Lower lobe of right lung (tissue), 2 donors: ENCODE data around the gene HMSD. TPM values are rescaled to one million over a fixed set of nuclear protein-coding genes. Genes with fewer than 3 reads are reported as not detected.

ENCODE experiments used
- ATAC-seq, 2 donors: fragments of 200-7000 bp; cut with Tn5 transposase; one replicate each; pipeline ENCODE4 v1.9.1; 2020 to 2022; ENCODE audit warnings: mild to moderate bottlenecking in 2 of 2, moderate library complexity in 2 of 2
- DNase-seq: peaks from one replicate; pipeline ENCODE4 v3.0.0-alpha.2; 2020
- H3K27ac ChIP-seq: fragments of 200-600 bp; one replicate; pipeline ENCODE4 v1.8.0; 2022
- H3K27me3 ChIP-seq: fragments of 200-600 bp; one replicate; pipeline ENCODE4 v1.8.0; 2022; ENCODE audit warnings: low read depth
- H3K36me3 ChIP-seq: fragments of 200-600 bp; one replicate; pipeline ENCODE4 v1.8.0; 2022; ENCODE audit warnings: mild to moderate bottlenecking
- H3K4me1 ChIP-seq: fragments of 200-600 bp; one replicate; pipeline ENCODE4 v1.8.0; 2022
- H3K4me3 ChIP-seq: fragments of 200-600 bp; one replicate; pipeline ENCODE4 v1.8.0; 2022; ENCODE audit warnings: mild to moderate bottlenecking
- H3K9me3 ChIP-seq: fragments of 200-600 bp; one replicate; pipeline ENCODE4 v1.8.0; 2022
- intact Hi-C: fragments of 100-400 bp; cut with DNase I; formaldehyde crosslinking; loops from one replicate; pipeline ENCODE4 v1.11.0; 2022
- long read RNA-seq: library from polyadenylated mRNA; unstranded; transcript quantifications from one replicate; pipeline ENCODE4 v2.0.0, GENCODE V29; 2021
- total RNA-seq: library from RNA; stranded (reverse); fragmentation: NEBNext Ultra II Directional; extraction: Animal tissue kit (Norgen Biotek cat#: 25700); gene quantifications from one replicate; pipeline ENCODE4 v1.2.1, GENCODE V29; 2021
- TF ChIP-seq, protein P1 (sequence below): fragments of 200-600 bp; IDR thresholded peaks from one replicate; pipeline ENCODE4 v1.8.0; 2022; ENCODE audit warnings: antibody characterized with exemption, mild to moderate bottlenecking
- donor health status: DM: no; HTN: yes; CAD: no; lungs with severe emphysema.

The HMSD gene, protein sequence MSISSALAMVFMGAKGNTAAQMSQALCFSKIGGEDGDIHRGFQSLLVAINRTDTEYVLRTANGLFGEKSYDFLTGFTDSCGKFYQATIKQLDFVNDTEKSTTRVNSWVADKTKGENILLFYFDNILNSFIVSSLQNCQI
- 1.6 TPM for total RNA-seq
- long read RNA-seq = 0 reads

DNA sequence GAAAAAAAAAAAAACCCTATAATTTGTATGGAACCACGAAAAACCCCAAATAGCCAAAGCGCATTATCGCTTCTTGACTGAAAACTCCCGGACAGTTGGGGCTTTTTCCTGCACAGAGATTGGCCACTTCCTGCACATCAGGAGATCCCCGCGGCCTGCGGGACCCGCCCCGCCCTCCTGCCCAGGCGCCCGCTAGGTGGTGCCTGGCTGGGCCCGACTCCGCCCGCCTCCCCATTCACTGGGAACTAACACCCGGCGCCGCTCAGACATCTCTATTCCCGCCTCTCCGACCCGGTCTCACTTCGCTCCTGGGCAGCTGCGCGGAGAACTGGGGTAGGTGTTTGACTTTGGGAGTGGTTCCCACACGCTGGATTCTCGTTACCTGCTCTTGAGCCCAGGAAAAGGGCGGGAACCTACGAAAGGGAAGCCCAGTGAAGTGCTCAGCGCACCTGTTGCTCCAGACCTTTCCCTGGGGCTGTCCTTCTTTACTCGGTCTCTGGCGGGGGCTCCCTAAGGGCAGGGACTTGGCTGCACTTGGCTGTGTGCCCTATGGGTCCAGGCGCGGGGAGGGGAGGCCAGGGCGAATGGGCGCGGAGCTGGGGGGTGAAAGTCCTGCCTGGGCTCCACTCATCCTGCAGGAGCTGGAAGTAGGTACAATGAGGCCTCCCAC lies at the start of gene HMSD:
Gene HMSD, plus strand, starts transcription at position 234 of the 670 bp plus-strand sequence. CDS start 4,155 bp downstream, outside the sequence.
- H3K27me3 ChIP-seq = no peaks in the 10 kb centered on the region
- peak; percentile 80 for DNase-seq
- no peak within 1 kb of the TSS for H3K27ac ChIP-seq
- H3K4me1 ChIP-seq = peaks cover 9% of the 10 kb centered on the region
- H3K36me3 ChIP-seq = no peaks in the 10 kb centered on the region
- peak within 1 kb of the TSS; percentile 36 for H3K4me3 ChIP-seq
- no peaks in the 10 kb centered on the region for H3K9me3 ChIP-seq
- intact Hi-C loops = no loop called here
- peak; percentile 98 to 99 for ATAC-seq
- TF ChIP-seq, protein P1, sequence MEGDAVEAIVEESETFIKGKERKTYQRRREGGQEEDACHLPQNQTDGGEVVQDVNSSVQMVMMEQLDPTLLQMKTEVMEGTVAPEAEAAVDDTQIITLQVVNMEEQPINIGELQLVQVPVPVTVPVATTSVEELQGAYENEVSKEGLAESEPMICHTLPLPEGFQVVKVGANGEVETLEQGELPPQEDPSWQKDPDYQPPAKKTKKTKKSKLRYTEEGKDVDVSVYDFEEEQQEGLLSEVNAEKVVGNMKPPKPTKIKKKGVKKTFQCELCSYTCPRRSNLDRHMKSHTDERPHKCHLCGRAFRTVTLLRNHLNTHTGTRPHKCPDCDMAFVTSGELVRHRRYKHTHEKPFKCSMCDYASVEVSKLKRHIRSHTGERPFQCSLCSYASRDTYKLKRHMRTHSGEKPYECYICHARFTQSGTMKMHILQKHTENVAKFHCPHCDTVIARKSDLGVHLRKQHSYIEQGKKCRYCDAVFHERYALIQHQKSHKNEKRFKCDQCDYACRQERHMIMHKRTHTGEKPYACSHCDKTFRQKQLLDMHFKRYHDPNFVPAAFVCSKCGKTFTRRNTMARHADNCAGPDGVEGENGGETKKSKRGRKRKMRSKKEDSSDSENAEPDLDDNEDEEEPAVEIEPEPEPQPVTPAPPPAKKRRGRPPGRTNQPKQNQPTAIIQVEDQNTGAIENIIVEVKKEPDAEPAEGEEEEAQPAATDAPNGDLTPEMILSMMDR = peak; percentile 38

DNA sequence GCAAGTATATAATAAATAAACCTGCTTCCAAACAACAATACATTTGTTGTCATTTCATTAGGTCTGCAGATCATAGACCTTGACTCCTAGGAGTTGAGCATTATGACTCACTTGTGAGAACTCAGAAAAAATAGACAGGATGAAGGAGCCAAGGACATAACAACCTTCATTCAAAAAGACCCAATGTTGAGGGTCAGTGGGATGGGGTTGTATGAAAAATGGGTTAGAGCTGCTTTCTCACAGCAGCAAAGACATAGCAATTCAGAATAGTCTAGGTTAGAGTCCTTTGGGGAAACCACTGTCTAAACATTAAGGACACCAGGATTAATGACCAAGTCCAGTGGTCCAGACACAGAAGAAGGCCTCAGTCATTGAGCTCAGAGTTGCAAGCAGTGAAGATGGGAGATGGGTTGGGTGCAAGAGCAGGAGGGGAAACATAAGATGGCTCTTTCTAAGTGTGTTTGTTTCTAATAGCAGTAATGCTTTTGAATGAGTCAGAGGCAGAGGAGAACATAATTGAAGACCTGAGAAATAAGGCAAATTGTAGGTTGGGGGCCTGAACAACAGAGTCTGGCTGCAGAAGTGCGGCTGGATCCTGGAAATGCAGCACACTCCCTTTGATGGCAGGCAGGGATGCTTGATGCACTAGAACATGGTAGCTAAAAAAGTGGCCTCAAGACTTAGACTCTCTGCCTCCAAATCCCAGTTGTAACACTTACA lies 45.1 kb upstream of the HMSD start:
- no peaks in the 10 kb centered on the region for H3K9me3 ChIP-seq
- no peak overlapping the region for H3K4me3 ChIP-seq
- no peak for ATAC-seq
- H3K36me3 ChIP-seq = no peaks in the 10 kb centered on the region
- no peaks in the 10 kb centered on the region for H3K4me1 ChIP-seq
- H3K27me3 ChIP-seq = no peaks in the 10 kb centered on the region
- DNase-seq = no peak
- no peak overlapping the region for H3K27ac ChIP-seq
- TF ChIP-seq, protein P1 = no peak
- intact Hi-C loops = no loop called here

DNA sequence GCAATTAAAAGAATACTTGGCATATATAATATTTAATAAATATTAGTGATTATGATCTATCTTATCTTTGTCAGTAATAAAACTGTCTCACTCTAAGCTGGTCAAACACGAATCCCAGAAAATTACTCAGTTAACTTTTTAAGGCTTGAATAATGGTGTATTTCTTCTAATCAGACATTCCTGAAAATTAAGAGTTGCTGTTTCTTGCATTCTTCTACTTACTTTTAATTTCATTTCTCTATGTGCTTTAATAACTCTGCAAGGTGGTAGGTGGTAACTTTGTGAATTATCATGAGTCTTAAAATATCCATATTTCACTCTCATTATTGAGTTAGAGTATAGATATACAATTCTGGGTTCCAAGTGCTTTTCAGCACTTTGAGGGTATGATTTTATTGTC lies 44.4 kb upstream of the HMSD start:
- no peak overlapping the region for H3K4me3 ChIP-seq
- H3K27ac ChIP-seq = no peak overlapping the region
- TF ChIP-seq, protein P1 = no peak
- no peaks in the 10 kb centered on the region for H3K4me1 ChIP-seq
- H3K36me3 ChIP-seq = no peaks in the 10 kb centered on the region
- H3K27me3 ChIP-seq = no peaks in the 10 kb centered on the region
- ATAC-seq (no peak), DNase-seq (no peak)
- intact Hi-C loops = no loop called here
- H3K9me3 ChIP-seq = no peaks in the 10 kb centered on the region

DNA sequence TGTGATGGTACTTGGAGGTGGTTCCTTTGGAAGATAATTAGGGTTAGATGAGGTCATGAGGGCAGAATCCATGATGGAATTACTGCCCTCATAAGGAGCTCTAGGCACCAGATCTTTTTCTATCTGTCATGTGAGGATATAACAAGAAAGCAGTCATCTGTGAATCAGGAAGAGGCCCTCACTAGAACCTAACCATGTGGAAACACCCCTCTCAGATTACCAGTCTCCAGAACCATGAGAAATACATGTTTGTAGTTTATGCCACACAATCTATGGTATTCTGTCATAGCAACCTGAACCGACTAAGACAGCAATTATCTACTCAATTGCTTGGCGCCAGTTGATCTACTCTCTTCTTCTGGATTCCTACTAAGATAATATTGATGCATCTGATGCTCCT lies 43.7 kb upstream of the HMSD start:
- Histone ChIP-seq H3K9me3 (no peaks in the 10 kb centered on the region), H3K4me1 (no peaks in the 10 kb centered on the region), H3K36me3 (no peaks in the 10 kb centered on the region), H3K4me3 (no peak overlapping the region), H3K27me3 (no peaks in the 10 kb centered on the region), H3K27ac (no peak overlapping the region)
- intact Hi-C loops = no loop called here
- DNase-seq (no peak), ATAC-seq (no peak)
- TF ChIP-seq, protein P1 = no peak

DNA sequence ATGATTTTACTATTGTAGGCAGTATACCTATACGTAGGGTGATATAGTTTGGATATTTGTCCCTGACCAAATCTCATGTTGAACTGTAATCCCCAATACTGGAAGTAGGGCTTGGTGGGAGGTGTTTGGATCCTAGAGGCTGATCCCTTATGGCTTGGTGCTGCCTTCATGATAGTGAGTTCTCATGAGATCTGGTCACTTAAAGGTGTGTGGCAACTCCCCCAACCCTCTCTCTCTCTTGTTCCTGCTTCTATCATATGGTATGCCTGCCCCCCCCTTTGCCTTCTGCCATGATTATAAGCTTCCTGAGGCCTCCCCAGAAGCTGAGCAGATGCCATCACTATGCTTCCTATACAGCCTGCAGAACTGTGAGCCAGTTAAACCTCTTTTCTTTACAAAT lies 43.0 kb upstream of the HMSD start:
- H3K27ac ChIP-seq = no peak overlapping the region
- DNase-seq (no peak), ATAC-seq (no peak)
- H3K4me1 ChIP-seq = no peaks in the 10 kb centered on the region
- TF ChIP-seq, protein P1 = no peak
- H3K4me3 ChIP-seq = no peak overlapping the region
- no peaks in the 10 kb centered on the region for H3K36me3 ChIP-seq
- no peaks in the 10 kb centered on the region for H3K27me3 ChIP-seq
- intact Hi-C loops = no loop called here
- no peaks in the 10 kb centered on the region for H3K9me3 ChIP-seq
